CD8-positive, alpha-beta memory T cell (primary cell): ENCODE data around the gene ASB1. TPM values are rescaled to one million over a fixed set of nuclear protein-coding genes. Genes with fewer than 3 reads are reported as not detected.
A peak's percentile ranks its signal among the peaks of the same experiment; 100 is the strongest.

Source experiments
- CTCF ChIA-PET: fragments of 350-600 bp; sonication (Branson Sonifier 250); formaldehyde crosslinking; loops from one replicate; lab custom pipeline; 2021; ENCODE audit warnings: antibody characterized with exemption; lab: Charles Lee
- POLR2A ChIA-PET: fragments of 350-600 bp; sonication (Branson Sonifier 250); formaldehyde crosslinking; loops from one replicate; lab custom pipeline; 2021; ENCODE audit warnings: antibody characterized with exemption; lab: Charles Lee
- DNase-seq, 5 donors: peaks; one replicate each; pipeline versions ENCODE4 v3.0.0 to v3.0.0-alpha.2; 2020 to 2022; ENCODE audit warnings: mixed read lengths in 1 of 5
- H3K27ac ChIP-seq: one replicate; pipeline ENCODE4 v1.7.0; 2013; ENCODE audit warnings: low read depth, mild to moderate bottlenecking, low read length, moderate library complexity
- H3K27me3 ChIP-seq: 2 replicates; pipeline ENCODE4 v1.7.0; 2013; ENCODE audit warnings: low read length, mild to moderate bottlenecking; ENCODE audit not compliant: insufficient read depth, poor library complexity, severe bottlenecking
- H3K36me3 ChIP-seq: 2 replicates; pipeline ENCODE4 v1.7.0; 2013; ENCODE audit warnings: mild to moderate bottlenecking, low read length, moderate library complexity; ENCODE audit not compliant: insufficient read depth
- H3K4me1 ChIP-seq: 2 replicates; pipeline ENCODE4 v1.7.0; 2013; ENCODE audit warnings: mild to moderate bottlenecking, low read length, moderate library complexity; ENCODE audit not compliant: insufficient read depth
- H3K4me3 ChIP-seq: 2 replicates; pipeline ENCODE4 v1.7.0; 2013; ENCODE audit warnings: mild to moderate bottlenecking, low read length
- H3K9me3 ChIP-seq: 2 replicates; pipeline ENCODE4 v1.7.0; 2013; ENCODE audit warnings: mild to moderate bottlenecking, low read length
- H3K27ac Mint-ChIP-seq, 8 donors: one replicate each; pipeline ENCODE4 v1.8.0; 2020 to 2021; ENCODE audit warnings: mixed read lengths in 8 of 8, mild to moderate bottlenecking in 6 of 8, inconsistent platforms in 3 of 8, moderate library complexity in 3 of 8
- H3K27me3 Mint-ChIP-seq, 2 donors: one replicate each; pipeline ENCODE4 v1.8.0; 2020 to 2021; ENCODE audit warnings: mixed read lengths in 2 of 2, mild to moderate bottlenecking in 1 of 2, moderate library complexity in 1 of 2
- H3K36me3 Mint-ChIP-seq, 3 donors: one replicate each; pipeline ENCODE4 v1.8.0; 2020 to 2021; ENCODE audit warnings: mixed read lengths in 3 of 3, inconsistent platforms in 1 of 3, mild to moderate bottlenecking in 1 of 3
- H3K4me1 Mint-ChIP-seq, 3 donors: one replicate each; pipeline ENCODE4 v1.8.0; 2020 to 2021; ENCODE audit warnings: mixed read lengths in 3 of 3, inconsistent platforms in 1 of 3, mild to moderate bottlenecking in 1 of 3
- H3K4me3 Mint-ChIP-seq, 7 donors: one replicate each; pipeline ENCODE4 v1.8.0; 2020 to 2021; ENCODE audit warnings: mixed read lengths in 7 of 7, mild to moderate bottlenecking in 6 of 7, moderate library complexity in 4 of 7, inconsistent platforms in 2 of 7
- H3K9me3 Mint-ChIP-seq, 5 donors: one replicate each; pipeline ENCODE4 v1.8.0; 2020 to 2022; ENCODE audit warnings: mixed read lengths in 5 of 5, mild to moderate bottlenecking in 3 of 5, moderate library complexity in 2 of 5, inconsistent platforms in 1 of 5
- polyA plus RNA-seq: library from polyadenylated mRNA; unstranded; fragments of 300-500 nt; fragmentation: Illumina TruSeq; gene quantifications from one replicate; pipeline ENCODE4 v1.2.3, GENCODE V29; 2021
- total RNA-seq, 2 experiments: library from RNA; stranded (reverse); gene quantifications; one replicate each; pipeline ENCODE4 v1.2.3, GENCODE V29; 2021

Gene ASB1
- total and polyA plus RNA-seq, 3 experiments from 2014 or later: 25.9 to 41.9 (median 41.8) TPM

- Histone ChIP-seq H3K27ac (no peak overlapping the region), H3K4me1 (no peaks in the 10 kb centered on the region), H3K4me3 (no peak overlapping the region), H3K36me3 (no peaks in the 10 kb centered on the region), H3K9me3 (no peaks in the 10 kb centered on the region), H3K27me3 (no peaks in the 10 kb centered on the region)
- ChIA-PET POLR2A (no interaction called here), CTCF (interaction anchor here (1.3 to 2.5 kb wide), 2 partner anchors 95 to 108 kb away, joined by 5 to 14 read pairs; no protein-coding TSS in a partner anchor)
- no peak for DNase-seq
- Mint-ChIP-seq H3K27ac (peak overlapping the region in 1 of 8 donors; percentile 60), H3K27me3 (peaks cover 0 to 4% of the 10 kb centered on the region in 2 donors), H3K4me3 (no peak overlapping the region), H3K9me3 (peaks cover 7 to 18% (median 15%) of the 10 kb centered on the region in 5 donors), H3K36me3 (peaks cover 8 to 16% (median 10%) of the 10 kb centered on the region in 3 donors), H3K4me1 (peaks cover 0 to 5% (median 4%) of the 10 kb centered on the region in 3 donors)
Observed at GRCh38 chr2:238465487-238466242, 38.9 kb downstream of the ASB1 start.

GRCh38 chr2:238466243-238466756, 39.6 kb downstream of the ASB1 start:
- Histone ChIP-seq H3K4me3 (no peak overlapping the region), H3K27me3 (no peaks in the 10 kb centered on the region), H3K4me1 (no peaks in the 10 kb centered on the region), H3K9me3 (no peaks in the 10 kb centered on the region), H3K36me3 (no peaks in the 10 kb centered on the region), H3K27ac (no peak overlapping the region)
- Mint-ChIP-seq H3K4me3 (no peak overlapping the region), H3K27ac (no peak overlapping the region), H3K4me1 (peaks cover 0 to 5% (median 4%) of the 10 kb centered on the region in 3 donors), H3K27me3 (peaks cover 0 to 4% of the 10 kb centered on the region in 2 donors), H3K9me3 (peaks cover 8 to 22% (median 18%) of the 10 kb centered on the region in 5 donors), H3K36me3 (peaks cover 8 to 21% (median 10%) of the 10 kb centered on the region in 3 donors)
- ChIA-PET CTCF (interaction anchor here (1.3 to 2.5 kb wide), 2 partner anchors 96 to 109 kb away, joined by 5 to 14 read pairs; no protein-coding TSS in a partner anchor), POLR2A (no interaction called here)
- no peak for DNase-seq

GRCh38 chr2:238467062-238467461, 40.3 kb downstream of the ASB1 start:
- ChIA-PET CTCF (interaction anchor here (2.5 kb wide), 1 partner anchor 97 kb away, joined by 14 read pairs; no protein-coding TSS in a partner anchor), POLR2A (no interaction called here)
- Histone ChIP-seq H3K4me3 (no peak overlapping the region), H3K4me1 (no peaks in the 10 kb centered on the region), H3K27ac (no peak overlapping the region), H3K9me3 (no peaks in the 10 kb centered on the region), H3K27me3 (no peaks in the 10 kb centered on the region), H3K36me3 (no peaks in the 10 kb centered on the region)
- no peak for DNase-seq
- peaks cover 0 to 8% of the 10 kb centered on the region in 2 donors for H3K27me3 Mint-ChIP-seq
- peaks cover 10 to 24% (median 13%) of the 10 kb centered on the region in 3 donors for H3K36me3 Mint-ChIP-seq
- H3K27ac Mint-ChIP-seq: no peak overlapping the region
- peaks cover 0 to 5% (median 4%) of the 10 kb centered on the region in 3 donors for H3K4me1 Mint-ChIP-seq
- H3K4me3 Mint-ChIP-seq: no peak overlapping the region
- peaks cover 12 to 25% (median 23%) of the 10 kb centered on the region in 5 donors for H3K9me3 Mint-ChIP-seq

- Histone ChIP-seq H3K27ac (no peak overlapping the region), H3K4me3 (no peak overlapping the region), H3K27me3 (no peaks in the 10 kb centered on the region), H3K36me3 (no peaks in the 10 kb centered on the region), H3K4me1 (no peaks in the 10 kb centered on the region), H3K9me3 (peaks cover 3% of the 10 kb centered on the region)
- Mint-ChIP-seq H3K27me3 (peaks cover under 1 to 8% of the 10 kb centered on the region in 2 donors), H3K27ac (no peak overlapping the region), H3K36me3 (peaks cover 10 to 31% (median 13%) of the 10 kb centered on the region in 3 donors), H3K9me3 (peaks cover 20 to 32% (median 29%) of the 10 kb centered on the region in 5 donors), H3K4me3 (no peak overlapping the region), H3K4me1 (peaks cover under 1 to 5% (median 2%) of the 10 kb centered on the region in 3 donors)
- DNase-seq: no peak
- POLR2A ChIA-PET: no interaction called here
- CTCF ChIA-PET: interaction anchor here (2.5 kb wide), 1 partner anchor 97 kb away, joined by 14 read pairs; no protein-coding TSS in a partner anchor
Observed at GRCh38 chr2:238467792-238468191, 41.1 kb downstream of the ASB1 start.

GRCh38 chr2:238469155-238469554, 42.4 kb downstream of the ASB1 start:
- Histone ChIP-seq H3K36me3 (no peaks in the 10 kb centered on the region), H3K4me1 (no peaks in the 10 kb centered on the region), H3K27me3 (no peaks in the 10 kb centered on the region), H3K27ac (no peak overlapping the region), H3K9me3 (peaks cover 9% of the 10 kb centered on the region), H3K4me3 (no peak overlapping the region)
- ChIA-PET CTCF (no interaction called here), POLR2A (no interaction called here)
- peaks cover 33 to 46% (median 42%) of the 10 kb centered on the region in 5 donors for H3K9me3 Mint-ChIP-seq
- H3K27me3 Mint-ChIP-seq: peaks cover 1 to 8% of the 10 kb centered on the region in 2 donors
- peaks cover 12 to 44% (median 16%) of the 10 kb centered on the region in 3 donors for H3K36me3 Mint-ChIP-seq
- DNase-seq: no peak
- no peak overlapping the region for H3K4me3 Mint-ChIP-seq
- no peak overlapping the region for H3K27ac Mint-ChIP-seq
- H3K4me1 Mint-ChIP-seq: peaks cover 0 to 8% (median 2%) of the 10 kb centered on the region in 3 donors

- Mint-ChIP-seq H3K4me1 (peaks cover 0 to 8% (median 2%) of the 10 kb centered on the region in 3 donors), H3K27me3 (peaks cover 6 to 8% of the 10 kb centered on the region in 2 donors), H3K4me3 (no peak overlapping the region), H3K9me3 (peaks cover 40 to 57% (median 53%) of the 10 kb centered on the region in 5 donors), H3K27ac (no peak overlapping the region), H3K36me3 (peaks cover 12 to 59% (median 16%) of the 10 kb centered on the region in 3 donors)
- peaks cover 9% of the 10 kb centered on the region for H3K9me3 ChIP-seq
- no peaks in the 10 kb centered on the region for H3K27me3 ChIP-seq
- ChIA-PET POLR2A (no interaction called here), CTCF (no interaction called here)
- DNase-seq: no peak
- no peak overlapping the region for H3K4me3 ChIP-seq
- no peak overlapping the region for H3K27ac ChIP-seq
- H3K36me3 ChIP-seq: no peaks in the 10 kb centered on the region
- no peaks in the 10 kb centered on the region for H3K4me1 ChIP-seq
Observed at GRCh38 chr2:238473014-238473413, 46.3 kb downstream of the ASB1 start.

- ChIA-PET CTCF (no interaction called here), POLR2A (no interaction called here)
- Mint-ChIP-seq H3K27me3 (peaks cover 6 to 8% of the 10 kb centered on the region in 2 donors), H3K4me3 (no peak overlapping the region), H3K36me3 (peaks cover 10 to 58% (median 15%) of the 10 kb centered on the region in 3 donors), H3K27ac (no peak overlapping the region), H3K4me1 (peaks cover 0 to 8% (median 2%) of the 10 kb centered on the region in 3 donors), H3K9me3 (peaks cover 40 to 57% (median 55%) of the 10 kb centered on the region in 5 donors)
- Histone ChIP-seq H3K9me3 (peaks cover 9% of the 10 kb centered on the region), H3K36me3 (no peaks in the 10 kb centered on the region), H3K27ac (no peak overlapping the region), H3K4me3 (no peak overlapping the region), H3K4me1 (no peaks in the 10 kb centered on the region), H3K27me3 (no peaks in the 10 kb centered on the region)
- no peak for DNase-seq
Observed at GRCh38 chr2:238473523-238473922, 46.8 kb downstream of the ASB1 start.

GRCh38 chr2:238475034-238475433, 48.3 kb downstream of the ASB1 start:
- Histone ChIP-seq H3K4me1 (no peaks in the 10 kb centered on the region), H3K36me3 (no peaks in the 10 kb centered on the region), H3K27me3 (no peaks in the 10 kb centered on the region), H3K4me3 (no peak overlapping the region), H3K9me3 (peaks cover 9% of the 10 kb centered on the region), H3K27ac (no peak overlapping the region)
- peaks cover 4 to 6% of the 10 kb centered on the region in 2 donors for H3K27me3 Mint-ChIP-seq
- no peak overlapping the region for H3K27ac Mint-ChIP-seq
- CTCF ChIA-PET: no interaction called here
- POLR2A ChIA-PET: no interaction called here
- H3K4me1 Mint-ChIP-seq: peaks cover 0 to 8% (median 2%) of the 10 kb centered on the region in 3 donors
- no peak overlapping the region for H3K4me3 Mint-ChIP-seq
- peaks cover 5 to 50% (median 10%) of the 10 kb centered on the region in 3 donors for H3K36me3 Mint-ChIP-seq
- H3K9me3 Mint-ChIP-seq: peaks cover 47 to 54% (median 51%) of the 10 kb centered on the region in 5 donors
- no peak for DNase-seq
